HG03097 (cell line): ENCODE results near the gene RBM10.
A peak's percentile ranks its signal among the peaks of the same experiment; 100 is the strongest.

ENCODE experiments used
- ATAC-seq: cut with Tn5 transposase; IDR thresholded peaks from one replicate; pipeline ENCODE4 v1.9.1; 2021; ENCODE audit not compliant: unreplicated experiment, low FRiP score

Gene RBM10

DNA sequence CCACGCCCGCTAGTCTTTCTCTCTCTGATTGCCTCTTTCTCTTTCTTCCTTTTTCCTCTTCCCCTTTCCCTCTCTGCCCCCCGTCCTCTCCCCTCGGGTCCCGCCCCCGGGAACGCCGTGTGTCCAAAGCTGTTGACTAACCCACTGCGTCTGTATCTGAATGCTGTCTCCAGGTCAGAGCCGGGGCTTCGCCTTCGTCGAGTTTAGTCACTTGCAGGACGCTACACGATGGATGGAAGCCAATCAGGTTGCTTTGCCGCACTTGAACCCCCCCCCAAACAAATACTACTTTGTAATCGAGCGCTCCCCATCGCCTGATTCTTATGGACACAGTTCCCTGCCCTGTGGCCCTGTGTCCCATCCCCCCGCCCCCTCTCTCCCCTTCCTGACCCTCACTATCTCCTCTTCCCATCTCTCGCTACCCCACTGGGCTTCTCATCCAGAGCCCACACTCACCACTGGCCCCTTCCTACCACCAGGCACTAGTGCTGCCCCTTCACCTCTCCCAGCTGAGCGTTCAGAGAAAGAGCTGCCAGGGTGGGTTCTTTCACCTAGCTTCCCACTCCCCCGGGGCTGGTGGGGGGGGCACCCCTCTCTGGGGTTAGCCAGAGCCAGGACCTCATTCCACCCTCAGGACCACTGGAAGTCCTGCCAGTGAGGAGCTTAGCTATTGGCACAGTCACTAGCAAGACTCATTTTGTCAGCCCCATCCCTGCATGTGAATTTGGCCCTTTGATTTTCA lies 30.0 kb downstream of the RBM10 start:
- no peak for ATAC-seq

DNA sequence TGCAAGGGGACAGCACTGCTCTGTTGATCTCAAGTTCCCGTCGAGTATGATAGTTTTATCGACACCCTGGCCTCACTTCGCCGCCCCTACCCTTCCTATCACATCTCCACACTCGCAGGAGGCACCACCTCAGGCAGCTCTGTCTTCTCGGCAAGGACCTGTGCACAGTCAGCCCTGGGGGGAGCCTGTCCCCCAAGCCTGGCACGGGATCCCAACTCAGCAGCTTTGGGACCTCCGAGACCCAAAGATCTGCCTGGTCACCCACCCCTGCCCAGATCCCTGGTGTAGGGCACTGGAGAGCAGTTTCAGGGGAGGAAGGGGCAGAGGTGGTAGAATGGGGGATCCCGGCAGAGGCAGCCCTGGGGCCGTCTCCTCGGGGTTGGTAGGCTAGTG lies 30.6 kb downstream of the RBM10 start:
- ATAC-seq: no peak

DNA sequence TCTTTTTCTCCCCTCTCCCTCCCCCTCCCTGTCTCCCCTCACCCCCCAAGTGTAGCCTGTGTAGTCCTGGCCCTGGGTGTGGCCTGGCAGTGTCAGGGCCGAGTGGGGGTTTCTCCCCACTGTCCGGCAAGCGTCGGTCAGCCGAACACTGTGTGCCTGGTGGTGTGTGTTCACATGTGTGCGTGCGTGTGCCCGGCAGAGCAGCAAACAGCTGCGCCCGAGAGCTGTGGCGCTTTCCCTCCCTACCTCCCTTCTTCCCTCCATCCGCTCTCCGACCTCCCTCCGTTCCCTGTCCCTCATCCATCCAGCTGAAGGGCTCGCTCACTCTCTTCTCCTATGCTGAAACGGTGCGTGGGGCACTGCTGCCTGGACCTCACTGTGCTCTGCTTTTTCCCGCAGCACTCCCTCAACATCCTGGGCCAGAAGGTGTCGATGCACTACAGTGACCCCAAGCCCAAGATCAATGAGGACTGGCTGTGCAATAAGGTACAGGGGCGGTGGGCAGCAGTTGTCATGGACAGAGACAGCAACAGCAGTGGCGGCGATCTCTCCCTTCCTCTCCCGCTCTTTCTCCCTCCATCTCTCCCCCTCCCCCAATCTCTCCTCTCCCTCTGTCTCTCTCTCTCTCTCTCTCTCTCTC lies 31.2 kb downstream of the RBM10 start:
- ATAC-seq: no peak

DNA sequence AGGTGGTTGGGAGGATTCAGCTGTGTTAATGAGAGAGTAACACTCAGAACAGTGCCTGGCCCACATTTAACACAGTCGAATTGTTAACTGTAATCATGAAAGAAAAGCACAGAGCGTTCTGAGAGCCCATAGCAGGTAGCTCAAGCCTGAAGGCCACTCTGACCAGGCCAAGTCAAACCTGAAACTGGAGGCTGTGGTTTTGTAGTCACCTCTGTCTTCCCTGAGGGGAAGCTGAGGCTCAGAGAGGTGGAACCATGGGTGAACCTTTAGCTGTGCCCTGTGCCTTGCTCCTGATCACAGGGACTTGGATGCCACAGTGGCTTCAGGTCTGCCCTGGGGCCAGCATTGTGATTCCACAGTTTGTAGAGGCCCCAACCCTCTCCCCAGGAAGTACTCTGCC lies 32.1 kb downstream of the RBM10 start:
- ATAC-seq: no peak

DNA sequence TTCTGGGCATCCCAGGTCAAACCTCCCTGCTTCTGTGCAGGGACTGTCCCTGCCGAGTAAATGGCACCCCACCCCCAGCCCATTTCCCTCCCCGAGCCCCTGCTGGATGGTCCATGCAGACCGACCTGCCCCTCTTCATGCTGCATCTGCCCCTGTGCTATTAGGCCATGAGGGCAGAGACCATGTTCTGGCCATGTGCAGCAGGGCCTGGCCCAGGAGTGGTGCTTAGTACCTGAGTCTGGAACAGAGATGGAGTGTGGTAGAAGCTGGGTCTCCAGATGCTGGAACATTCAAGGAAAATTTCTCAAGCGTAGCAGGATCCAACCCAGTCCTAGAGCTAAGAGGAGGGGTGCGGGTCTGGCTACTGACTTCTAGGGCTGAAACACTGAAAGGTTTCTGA lies 33.3 kb downstream of the RBM10 start:
- ATAC-seq: no peak

DNA sequence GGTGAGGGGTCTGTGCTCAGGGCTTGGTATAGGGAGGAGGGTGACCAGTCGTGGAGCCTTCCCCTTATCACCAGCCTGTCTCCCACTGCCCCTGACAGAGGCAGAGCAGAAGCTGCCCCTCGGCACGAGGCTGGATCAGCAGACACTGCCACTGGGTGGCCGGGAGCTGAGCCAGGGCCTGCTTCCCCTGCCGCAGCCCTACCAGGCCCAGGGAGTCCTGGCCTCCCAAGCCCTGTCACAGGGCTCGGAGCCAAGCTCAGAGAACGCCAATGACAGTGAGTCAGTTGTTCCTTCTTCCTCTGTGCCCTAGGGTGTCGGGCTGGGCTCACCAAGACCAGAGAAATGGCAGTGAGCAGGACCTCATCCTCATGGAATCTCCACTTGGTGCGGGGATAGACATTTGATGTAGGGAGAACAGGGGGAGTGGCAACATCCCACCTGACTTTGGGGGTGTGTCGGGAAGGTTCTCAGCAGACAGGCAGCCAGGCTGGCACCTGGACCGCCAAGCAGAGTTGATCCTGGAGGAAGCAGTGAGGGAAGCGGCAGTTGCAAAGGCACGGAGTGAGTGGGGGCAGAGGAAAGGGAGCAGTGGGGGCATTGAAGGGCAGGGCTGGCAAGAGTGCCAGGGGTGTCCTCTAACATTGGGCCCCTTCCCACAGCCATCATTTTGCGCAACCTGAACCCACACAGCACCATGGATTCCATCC lies 34.4 kb downstream of the RBM10 start:
- no peak for ATAC-seq

DNA sequence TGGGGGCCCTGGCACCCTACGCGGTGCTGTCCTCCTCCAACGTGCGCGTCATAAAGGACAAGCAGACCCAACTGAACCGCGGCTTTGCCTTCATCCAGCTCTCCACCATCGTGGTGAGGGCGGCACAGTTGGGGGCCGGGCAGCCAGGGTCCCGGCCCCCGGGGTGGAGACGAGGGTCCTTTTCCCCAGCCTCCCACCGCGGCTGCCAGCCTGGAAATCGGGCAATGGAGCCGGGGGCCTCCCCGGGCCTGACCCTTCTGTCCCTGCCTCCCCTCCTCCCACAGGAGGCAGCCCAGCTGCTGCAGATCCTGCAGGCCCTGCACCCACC lies 34.9 kb downstream of the RBM10 start:
- no peak for ATAC-seq

DNA sequence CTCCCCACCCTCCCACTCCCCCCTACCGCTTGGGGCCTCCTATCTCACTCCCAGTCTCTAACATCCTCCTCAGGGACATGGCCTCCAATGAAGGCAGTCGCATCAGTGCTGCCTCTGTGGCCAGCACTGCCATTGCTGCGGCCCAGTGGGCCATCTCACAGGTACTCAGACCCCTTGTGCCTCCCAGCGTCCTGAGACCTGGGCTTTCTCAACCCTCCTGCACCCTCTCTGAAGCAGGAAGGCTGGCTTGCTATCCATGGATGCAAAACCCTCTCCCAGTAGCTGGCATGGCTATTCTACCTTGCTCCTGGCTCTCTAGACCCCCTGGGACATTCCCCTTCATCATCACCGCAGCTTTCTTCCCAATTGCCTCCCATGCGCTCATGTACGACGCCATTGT lies 35.3 kb downstream of the RBM10 start:
- no peak for ATAC-seq

DNA sequence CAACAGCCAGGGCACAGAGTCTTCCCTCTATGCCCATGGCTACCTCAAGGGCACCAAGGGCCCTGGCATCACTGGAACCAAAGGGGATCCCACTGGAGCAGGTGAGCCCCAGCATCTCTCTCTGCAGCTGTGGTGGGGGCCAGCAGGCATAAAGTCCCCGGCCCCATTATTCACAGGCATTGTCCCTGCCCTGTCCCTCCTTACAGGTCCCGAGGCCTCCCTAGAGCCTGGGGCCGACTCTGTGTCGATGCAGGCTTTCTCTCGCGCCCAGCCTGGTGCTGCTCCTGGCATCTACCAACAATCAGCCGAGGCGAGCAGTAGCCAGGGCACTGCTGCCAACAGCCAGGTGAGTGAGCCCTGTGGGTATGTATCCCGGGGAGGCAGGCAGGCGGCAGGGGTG lies 36.3 kb downstream of the RBM10 start:
- ATAC-seq: no peak

DNA sequence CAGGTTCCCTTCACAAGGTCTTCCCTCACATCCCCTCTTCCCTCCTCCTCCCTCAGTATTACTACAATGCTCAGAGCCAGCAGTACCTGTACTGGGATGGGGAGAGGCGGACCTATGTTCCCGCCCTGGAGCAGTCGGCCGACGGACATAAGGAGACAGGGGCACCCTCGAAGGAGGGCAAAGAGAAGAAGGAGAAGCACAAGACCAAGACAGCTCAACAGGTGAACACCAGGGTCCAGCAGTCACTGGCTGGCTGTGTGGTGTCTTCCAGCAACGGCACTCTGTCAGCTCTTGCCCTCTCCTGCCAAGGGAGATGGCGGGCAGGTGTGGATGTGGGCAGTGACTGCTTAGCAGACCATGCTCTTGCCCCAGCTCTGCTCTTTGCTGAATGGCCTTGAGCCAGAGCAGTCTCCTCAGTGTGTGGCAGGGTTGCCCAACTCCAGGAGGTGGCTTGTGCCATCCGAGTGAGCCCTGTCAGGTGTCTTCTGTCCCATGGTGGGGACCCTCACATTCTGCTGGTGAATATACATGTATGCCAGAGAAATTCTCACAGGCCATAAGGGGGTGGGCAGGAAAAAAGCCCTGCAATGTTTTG lies 37.2 kb downstream of the RBM10 start:
- no peak for ATAC-seq

DNA sequence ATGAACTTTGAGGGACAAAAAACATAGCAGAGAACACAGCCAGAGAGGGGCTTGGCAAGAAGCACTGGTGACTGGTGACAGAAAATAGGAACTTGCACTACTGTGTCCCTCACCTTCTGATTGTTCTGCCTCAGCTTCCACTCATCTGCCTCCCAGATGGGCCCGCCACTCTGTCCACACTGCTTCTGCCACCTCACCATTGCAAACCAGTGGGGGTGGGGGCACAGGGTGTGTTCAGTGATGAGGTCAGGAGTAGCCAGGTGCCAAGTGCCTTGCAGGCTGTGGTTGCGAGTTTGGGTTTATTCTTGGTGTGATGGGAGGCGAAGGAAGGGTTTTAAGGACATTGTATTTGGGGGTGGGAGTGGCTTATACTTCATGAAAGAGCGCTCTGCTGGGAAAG lies 39.5 kb downstream of the RBM10 start:
- no peak for ATAC-seq

DNA sequence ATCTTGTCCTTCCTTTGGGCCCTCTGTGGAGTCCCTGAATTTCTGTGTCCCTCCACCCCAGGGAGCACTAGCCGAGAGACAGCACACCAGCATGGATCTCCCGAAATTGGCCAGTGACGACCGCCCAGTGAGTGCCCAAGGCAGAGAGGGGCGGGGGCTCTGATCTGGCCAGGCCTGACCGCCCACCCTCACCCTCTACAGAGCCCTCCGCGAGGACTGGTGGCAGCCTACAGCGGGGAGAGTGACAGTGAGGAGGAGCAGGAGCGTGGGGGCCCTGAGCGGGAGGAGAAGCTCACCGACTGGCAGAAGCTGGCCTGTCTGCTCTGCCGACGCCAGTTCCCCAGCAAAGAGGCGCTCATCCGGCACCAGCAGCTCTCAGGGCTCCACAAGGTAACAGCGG lies 40.2 kb downstream of the RBM10 start:
- no peak for ATAC-seq

DNA sequence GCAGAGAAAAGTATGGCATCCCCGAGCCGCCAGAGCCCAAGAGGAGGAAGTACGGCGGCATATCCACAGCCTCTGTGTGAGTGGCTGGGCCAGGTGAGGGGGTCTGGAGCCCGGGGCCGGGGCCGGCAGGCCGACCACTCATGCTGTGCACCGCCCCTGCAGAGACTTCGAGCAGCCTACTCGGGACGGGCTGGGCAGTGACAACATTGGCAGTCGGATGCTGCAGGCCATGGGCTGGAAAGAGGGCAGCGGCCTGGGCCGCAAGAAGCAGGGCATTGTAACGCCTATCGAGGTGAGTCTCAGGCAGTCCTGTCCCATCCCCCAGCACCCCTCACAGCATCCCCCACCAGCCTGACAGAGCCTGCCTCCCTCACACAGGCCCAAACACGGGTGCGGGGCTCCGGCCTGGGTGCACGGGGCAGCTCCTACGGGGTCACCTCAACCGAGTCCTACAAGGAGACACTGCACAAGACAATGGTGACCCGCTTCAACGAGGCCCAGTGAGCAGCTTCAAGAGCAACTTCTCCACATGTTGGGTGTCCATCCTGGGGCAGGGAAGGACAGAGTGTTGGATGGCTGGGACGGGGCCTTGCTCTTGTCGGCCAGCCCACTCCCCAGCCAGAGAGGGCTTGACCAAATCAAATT lies 41.2 kb downstream of the RBM10 start:
- ATAC-seq: no peak

DNA sequence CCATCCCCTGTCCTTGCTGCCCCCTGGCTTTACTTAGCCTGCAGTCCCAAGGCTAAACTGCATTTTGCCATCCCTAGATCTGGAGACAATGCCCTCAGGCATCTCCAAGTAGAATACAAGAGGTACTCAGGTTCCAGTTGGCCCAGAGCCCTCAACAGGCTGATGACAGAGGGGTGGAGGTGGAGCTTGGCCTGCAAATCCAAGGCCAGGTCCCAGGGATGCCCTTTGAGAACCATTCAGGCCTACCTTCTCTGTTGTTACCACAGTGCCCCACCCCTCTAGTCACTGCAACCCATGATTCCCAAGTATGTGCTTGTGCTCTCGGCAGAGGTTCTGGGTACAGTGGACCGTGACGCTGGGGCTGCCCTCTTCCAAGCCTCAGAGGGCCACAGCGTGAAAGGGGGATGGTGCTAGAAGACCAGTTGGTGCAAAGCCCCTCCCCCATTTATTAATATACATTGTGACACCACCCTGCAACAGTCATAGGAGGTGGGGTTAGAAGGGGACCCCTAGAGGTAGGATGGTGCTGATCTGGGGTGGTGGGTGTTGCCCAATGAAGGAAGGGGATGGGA lies 42.2 kb downstream of the RBM10 start:
- ATAC-seq: no peak

DNA sequence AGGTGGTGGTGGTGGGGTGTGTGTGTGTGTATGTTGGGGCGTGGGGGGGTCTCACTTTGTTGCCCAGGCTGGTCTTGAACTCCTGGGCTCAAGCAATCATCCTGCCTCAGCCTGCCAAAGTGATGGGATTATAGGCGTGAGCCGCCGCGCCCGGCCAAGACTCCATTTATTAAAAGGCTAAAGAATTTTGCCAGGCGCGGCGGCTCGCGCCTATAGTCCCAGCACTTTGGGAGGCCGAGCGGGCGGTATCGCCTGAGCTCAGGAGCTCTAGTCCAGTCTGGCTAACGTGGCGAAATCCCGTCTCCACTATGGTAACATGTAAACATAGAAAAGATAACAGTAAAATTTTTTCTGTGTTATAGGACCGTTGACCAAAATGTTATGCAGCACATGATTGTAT lies 44.9 kb downstream of the RBM10 start:
- ATAC-seq: no peak

DNA sequence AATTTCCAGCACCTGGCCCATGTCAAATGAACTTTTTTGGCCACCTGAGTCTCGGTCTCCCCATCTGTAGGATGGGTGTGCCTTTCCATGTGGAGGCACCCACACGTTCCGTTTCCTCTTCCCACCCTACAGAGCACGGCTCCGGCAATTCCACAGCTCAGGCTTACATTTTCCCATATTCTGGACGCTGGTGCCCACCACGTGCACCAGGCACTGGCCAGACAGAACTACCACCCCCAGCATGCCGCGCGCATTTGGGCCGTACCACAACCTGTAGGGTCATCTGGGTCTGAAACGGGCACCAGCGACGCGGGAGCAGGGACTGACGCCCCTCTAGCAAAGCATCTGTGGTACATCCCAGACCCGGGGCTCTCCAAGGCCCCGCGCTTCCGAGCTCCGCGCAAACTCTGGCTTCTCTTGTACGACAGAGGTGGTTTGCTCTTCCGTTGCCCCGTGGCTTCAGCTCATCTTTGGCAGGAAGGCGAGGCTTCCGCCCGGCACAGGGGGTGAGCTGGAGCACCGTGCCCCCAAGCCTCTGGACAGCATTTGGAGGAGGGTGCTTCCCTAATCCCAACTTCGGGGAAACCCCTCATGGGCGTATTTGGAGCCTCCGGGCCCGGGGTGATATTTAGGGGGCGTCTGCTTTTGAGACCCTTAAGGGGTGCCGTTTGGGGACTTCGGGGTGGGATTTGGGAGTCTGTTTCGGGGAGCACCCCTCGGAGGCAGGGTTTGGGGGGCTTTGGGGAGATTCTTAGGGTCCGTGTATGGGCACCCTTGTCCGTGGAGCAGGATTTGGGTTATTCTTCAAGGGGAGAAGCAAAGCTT lies 45.6 kb downstream of the RBM10 start:
- peak; percentile 43 for ATAC-seq

DNA sequence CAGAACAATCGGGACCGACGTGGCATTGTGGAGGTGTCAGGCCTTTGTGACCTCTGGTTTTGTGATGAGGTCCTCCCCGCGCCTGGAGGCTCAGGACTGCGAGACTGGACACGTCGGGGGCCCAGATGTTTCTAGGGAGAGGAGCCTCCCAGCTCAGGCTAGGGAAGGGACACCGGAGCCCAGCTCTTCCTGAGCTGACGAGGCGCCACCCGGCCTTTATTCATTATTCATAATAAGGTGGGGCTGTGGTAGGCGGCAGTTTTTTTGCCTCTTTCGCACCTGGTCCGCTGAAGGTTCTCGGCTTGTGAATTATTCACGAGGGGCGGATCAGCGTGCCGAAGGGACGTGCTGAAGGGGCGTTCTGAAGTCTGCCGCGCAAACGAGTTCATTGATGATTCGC lies 46.3 kb downstream of the RBM10 start:
- no peak for ATAC-seq

DNA sequence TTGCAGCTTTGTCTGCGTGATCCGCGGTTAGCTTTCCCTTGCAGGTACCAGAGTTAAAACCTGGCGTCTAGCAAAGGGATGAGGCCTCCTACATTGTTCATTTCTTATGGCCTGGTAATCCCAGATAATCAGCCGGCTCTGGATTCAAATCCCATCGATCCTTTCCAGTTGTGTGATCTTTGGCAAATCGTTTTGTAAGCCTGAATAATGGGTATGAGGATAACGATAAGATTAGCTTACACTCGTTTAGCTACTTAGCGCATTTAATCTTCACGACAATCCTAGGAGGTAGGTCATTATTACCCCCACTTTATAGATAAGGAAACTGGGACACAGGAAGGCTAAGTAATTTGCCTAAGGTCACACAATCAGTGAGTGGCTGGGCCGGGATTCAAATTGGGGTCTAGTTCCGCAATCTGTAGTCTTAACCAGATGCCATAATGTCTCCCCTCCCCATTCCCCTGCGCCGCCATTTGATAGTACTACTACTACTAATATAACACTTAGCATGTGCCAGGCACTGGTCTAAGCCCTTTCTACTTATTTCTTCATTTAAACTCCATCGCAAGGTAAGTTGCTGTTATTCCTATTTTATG lies 46.9 kb downstream of the RBM10 start:
- no peak for ATAC-seq

DNA sequence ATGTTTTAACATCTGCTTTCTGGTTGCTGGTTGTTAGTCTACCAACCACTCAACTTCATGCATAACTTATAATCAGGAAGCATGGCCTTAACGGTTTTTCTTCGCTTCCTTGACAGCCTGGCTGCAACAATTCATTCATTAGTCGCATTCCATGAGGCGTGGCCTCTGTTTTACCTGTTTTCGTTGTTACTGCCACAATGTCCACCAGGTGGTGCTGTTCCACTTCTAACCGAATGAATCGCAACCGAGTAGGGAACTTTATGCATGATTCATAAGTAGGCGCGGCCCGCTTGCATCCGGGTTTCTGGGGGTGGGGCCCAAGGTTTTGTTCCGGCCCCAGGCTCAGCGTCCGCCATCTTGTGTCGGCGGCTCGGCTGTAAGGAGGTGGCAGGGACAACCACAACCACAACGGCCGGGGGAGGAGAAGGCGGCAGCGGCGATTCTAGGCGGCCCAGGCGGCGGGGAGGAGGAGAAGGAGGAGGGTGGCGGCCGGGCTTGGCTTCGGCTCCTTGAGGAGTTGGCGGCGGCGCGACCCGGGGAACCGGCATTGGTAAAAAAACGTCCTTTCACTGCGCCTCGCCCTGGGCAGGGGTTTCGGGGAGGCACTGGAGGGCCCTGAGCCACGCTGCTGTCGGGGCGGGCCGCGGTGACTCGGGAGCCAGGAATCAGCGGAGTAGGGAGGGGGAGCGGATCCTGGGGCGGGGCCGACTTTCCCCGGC lies 48.6 kb downstream of the RBM10 start, which contains the start of gene UBA1:
TSS of gene UBA1 (plus strand) at position 355 of the 719 bp plus-strand sequence. CDS start 4,974 bp downstream, outside the sequence.
- peak; percentile 84 for ATAC-seq
